OCI-LY3 (cell line): ENCODE data around the gene ETFRF1.

Source experiments
- H2AFZ ChIP-seq: fragments of 200-600, 300-600 bp; shearing (Covaris generic); 2 replicates; pipeline ENCODE4 v1.6.0; 2014; ENCODE audit warnings: antibody characterized with exemption, low read depth, low read length
- H3K27ac ChIP-seq: fragments of 200-600, 300-600 bp; sonication (generic); 2 replicates; pipeline ENCODE4 v1.5.1; 2014; ENCODE audit warnings: mild to moderate bottlenecking, low read length, moderate library complexity, mixed read lengths
- H3K27me3 ChIP-seq: fragments of 200-600, 300-600 bp; sonication (generic); 2 replicates; pipeline ENCODE4 v1.6.1; 2014; ENCODE audit warnings: low read depth, low read length, mixed read lengths
- H3K36me3 ChIP-seq: fragments of 200-600, 300-600 bp; sonication (generic); replicated peaks from 2 replicates; pipeline ENCODE3; 2014; ENCODE audit warnings: low read depth, low read length, mixed read lengths
- H3K4me1 ChIP-seq: fragments of 300-600, 200-600 bp; sonication (generic); 2 replicates; pipeline ENCODE4 v1.6.1; 2014; ENCODE audit warnings: low read length, mixed read lengths
- H3K4me2 ChIP-seq: fragments of 200-600, 300-600 bp; sonication (generic); 2 replicates; pipeline ENCODE4 v1.6.1; 2014; ENCODE audit warnings: low read length, mixed read lengths
- H3K4me3 ChIP-seq: fragments of 300-600, 200-600 bp; sonication (generic); 2 replicates; pipeline ENCODE4 v1.5.1; 2014; ENCODE audit warnings: antibody characterized with exemption, mild to moderate bottlenecking, low read length, moderate library complexity
- H3K79me2 ChIP-seq: fragments of 300-600, 200-600 bp; shearing (Covaris generic); 2 replicates; pipeline ENCODE4 v1.6.1; 2014; ENCODE audit warnings: mild to moderate bottlenecking, low read length, mixed read lengths
- H3K9ac ChIP-seq: fragments of 300-600, 200-600 bp; shearing (Covaris generic); 2 replicates; pipeline ENCODE4 v1.6.0; 2014; ENCODE audit warnings: mild to moderate bottlenecking, low read length, moderate library complexity
- H3K9me3 ChIP-seq: fragments of 200-600, 300-600 bp; shearing (Covaris generic); 2 replicates; pipeline ENCODE4 v1.6.1; 2014; ENCODE audit warnings: low read length, mixed read lengths; ENCODE audit not compliant: insufficient read depth
- H4K20me1 ChIP-seq: fragments of 200-600, 300-600 bp; sonication (generic); 2 replicates; pipeline ENCODE4 v1.6.1; 2016; ENCODE audit warnings: low read length, mixed read lengths; ENCODE audit not compliant: insufficient read depth
- CTCF ChIP-seq: fragments of 200-600, 300-600 bp; sonication (generic); IDR thresholded peaks from 2 replicates; pipeline ENCODE4 v1.5.1; 2014; ENCODE audit warnings: antibody characterized with exemption, low read length, low read depth
- EZH2phosphoT487 ChIP-seq: fragments of 200-600 bp; shearing (Covaris generic); IDR thresholded peaks from 2 replicates; pipeline ENCODE4 v1.6.1; 2018; ENCODE audit warnings: antibody characterized with exemption, mixed run types, low read depth

ETFRF1 gene

DNA sequence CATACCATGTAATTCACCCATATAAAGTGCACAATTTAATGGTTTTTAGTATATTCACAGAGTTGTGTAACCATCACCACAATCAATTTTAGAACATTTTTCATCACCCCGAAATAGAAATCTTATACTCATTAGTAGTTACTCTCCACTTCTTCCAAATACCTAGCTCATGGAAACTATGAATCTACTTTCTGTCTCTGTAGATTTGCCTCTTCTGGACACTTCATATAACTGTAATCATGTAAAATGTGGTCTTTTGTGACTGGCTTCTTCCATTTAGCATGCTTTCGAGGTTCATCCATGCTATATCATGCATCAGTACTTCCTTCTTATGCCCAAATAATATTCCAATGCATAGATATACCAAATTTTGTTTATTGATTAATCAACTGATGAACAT lies 10.9 kb upstream of the ETFRF1 start:
- TF ChIP-seq CTCF (no peak), EZH2phosphoT487 (no peak)
- Histone ChIP-seq H3K4me1 (peaks cover 14% of the 10 kb centered on the region), H3K9me3 (no peaks in the 10 kb centered on the region), H3K9ac (no peak overlapping the region), H3K27ac (no peak overlapping the region), H4K20me1 (no peaks in the 10 kb centered on the region), H3K79me2 (no peaks in the 10 kb centered on the region), H3K4me3 (no peak overlapping the region), H3K4me2 (no peak overlapping the region), H3K27me3 (no peaks in the 10 kb centered on the region), H2AFZ (no peak overlapping the region), H3K36me3 (no peaks in the 10 kb centered on the region)

GRCh38 chr12:25186038-25186787 lies 8.8 kb upstream of the ETFRF1 start:
- Histone ChIP-seq H3K27me3 (no peaks in the 10 kb centered on the region), H3K9ac (no peak overlapping the region), H2AFZ (no peak overlapping the region), H3K9me3 (no peaks in the 10 kb centered on the region), H3K36me3 (no peaks in the 10 kb centered on the region), H4K20me1 (no peaks in the 10 kb centered on the region), H3K4me2 (peak overlapping the region; percentile 69), H3K4me3 (peak overlapping the region; percentile 64), H3K79me2 (no peaks in the 10 kb centered on the region), H3K4me1 (peaks cover 14% of the 10 kb centered on the region), H3K27ac (no peak overlapping the region)
- TF ChIP-seq CTCF: no peak
- no peak for TF ChIP-seq EZH2phosphoT487

GRCh38 chr12:25186788-25187402 lies 8.1 kb upstream of the ETFRF1 start:
- peak overlapping the region; percentile 69 for H3K4me2 ChIP-seq
- H2AFZ ChIP-seq: peak overlapping the region; percentile 61

More at GRCh38 chr12:25186788-25187402, 8.1 kb upstream of the ETFRF1 start:
- no peaks in the 10 kb centered on the region for H3K27me3 ChIP-seq
- H3K4me1 ChIP-seq: peaks cover 14% of the 10 kb centered on the region
- TF ChIP-seq CTCF (no peak), EZH2phosphoT487 (no peak)
- H3K9me3 ChIP-seq: no peaks in the 10 kb centered on the region
- H4K20me1 ChIP-seq: no peaks in the 10 kb centered on the region
- H3K9ac ChIP-seq: peak overlapping the region; percentile 18; the same call in 1 of the 2 replicates
- no peak overlapping the region for H3K27ac ChIP-seq
- peak overlapping the region; percentile 64 for H3K4me3 ChIP-seq
- H3K79me2 ChIP-seq: no peaks in the 10 kb centered on the region
- no peaks in the 10 kb centered on the region for H3K36me3 ChIP-seq
